GM23248 (cell line): ENCODE data around the gene XIRP1. TPM values are rescaled to one million over a fixed set of nuclear protein-coding genes. Genes with fewer than 3 reads are reported as not detected.

Experiments
- DNase-seq: peaks from one replicate; pipeline ENCODE4 v3.0.0-alpha.2; 2015
- H2AFZ ChIP-seq: fragments of 200-600 bp; sonication (generic); 2 replicates; pipeline ENCODE4 v1.6.1; 2016; ENCODE audit warnings: antibody characterized with exemption
- H3F3A ChIP-seq: fragments of 200-600 bp; sonication (generic); 2 replicates; pipeline ENCODE4 v1.6.1; 2016; ENCODE audit warnings: mild to moderate bottlenecking, antibody characterized with exemption, mixed run types; ENCODE audit not compliant: insufficient read depth
- H3K27ac ChIP-seq: fragments of 200-600 bp; sonication (generic); 2 replicates; pipeline ENCODE4 v1.5.1; 2016; ENCODE audit warnings: mild to moderate bottlenecking
- H3K27me3 ChIP-seq: fragments of 200-600 bp; sonication (generic); replicated peaks from 2 replicates; pipeline ENCODE4 v1.6.1; 2016; ENCODE audit warnings: mild to moderate bottlenecking; ENCODE audit not compliant: insufficient read depth
- H3K36me3 ChIP-seq: fragments of 200-600 bp; sonication (generic); 2 replicates; pipeline ENCODE4 v1.6.1; 2016; ENCODE audit warnings: low read depth, mild to moderate bottlenecking
- H3K4me1 ChIP-seq: fragments of 200-600 bp; sonication (generic); 2 replicates; pipeline ENCODE4 v1.6.1; 2016; ENCODE audit warnings: mild to moderate bottlenecking; ENCODE audit not compliant: insufficient read depth
- H3K4me2 ChIP-seq: fragments of 200-600 bp; sonication (generic); one replicate; pipeline ENCODE4 v1.6.1; 2016; ENCODE audit warnings: mild to moderate bottlenecking; ENCODE audit not compliant: unreplicated experiment
- H3K4me3 ChIP-seq: fragments of 200-600 bp; sonication (generic); 2 replicates; pipeline ENCODE4 v1.5.1; 2016; ENCODE audit warnings: mild to moderate bottlenecking
- H3K79me2 ChIP-seq: fragments of 200-600 bp; sonication (generic); 2 replicates; pipeline ENCODE4 v1.6.1; 2016; ENCODE audit warnings: mild to moderate bottlenecking; ENCODE audit not compliant: insufficient read depth
- H3K9ac ChIP-seq: fragments of 200-600 bp; sonication (generic); 2 replicates; pipeline ENCODE4 v1.6.1; 2016; ENCODE audit warnings: mild to moderate bottlenecking
- H3K9me2 ChIP-seq: fragments of 200-600 bp; sonication (generic); 2 replicates; pipeline ENCODE4 v1.6.1; 2016; ENCODE audit warnings: mixed run types, mild to moderate bottlenecking, moderate library complexity; ENCODE audit not compliant: insufficient read depth
- H3K9me3 ChIP-seq: fragments of 200-600 bp; sonication (generic); one replicate; pipeline ENCODE4 v1.6.1; 2017; ENCODE audit warnings: low read depth
- H4K20me1 ChIP-seq: fragments of 200-600 bp; sonication (generic); 2 replicates; pipeline ENCODE4 v1.6.0; 2016; ENCODE audit not compliant: insufficient read depth
- EZH2 ChIP-seq: fragments of 200-600 bp; sonication (generic); IDR thresholded peaks from 2 replicates; pipeline ENCODE4 v1.6.1; 2018; ENCODE audit warnings: antibody characterized with exemption, mild to moderate bottlenecking; ENCODE audit not compliant: insufficient read depth, poor library complexity, severe bottlenecking
- EZH2phosphoT487 ChIP-seq: fragments of 200-600 bp; sonication (generic); IDR thresholded peaks from 2 replicates; pipeline ENCODE4 v1.6.1; 2018; ENCODE audit warnings: antibody characterized with exemption, moderate library complexity, mild to moderate bottlenecking, low read depth; ENCODE audit not compliant: insufficient read depth
- WGBS, 2 experiments: methylation state at CpG; one replicate each; pipeline ENCODE4 v1.1.6; 2015 to 2017; ENCODE audit warnings: low lambda C conversion rate in 2 of 2, low coverage in 1 of 2; ENCODE audit errors: missing lambda C conversion rate in 2 of 2; 5-methylcytosine and 5-hydroxymethylcytosine counted together
- in situ Hi-C: fragments of 300-500 bp; cut with MboI; formaldehyde crosslinking; loops from 2 replicates; pipeline ENCODE4 v1.15.0; 2020
- polyA plus RNA-seq: library from polyadenylated mRNA; unstranded; fragments of >200 nt; fragmentation: Nextera tagmentation; extraction: Ambion mirVana; gene quantifications from 2 replicates; pipeline ENCODE4 v1.2.1, GENCODE V29; 2016
- total RNA-seq: library from RNA; depleted of rRNA; stranded (reverse); fragments of >200 nt; shearing (Covaris generic); gene quantifications from 2 replicates; pipeline ENCODE4 v1.2.3, GENCODE V29; 2014

The XIRP1 gene
- total and polyA plus RNA-seq, 2 experiments from 2014 or later: not detected

DNA sequence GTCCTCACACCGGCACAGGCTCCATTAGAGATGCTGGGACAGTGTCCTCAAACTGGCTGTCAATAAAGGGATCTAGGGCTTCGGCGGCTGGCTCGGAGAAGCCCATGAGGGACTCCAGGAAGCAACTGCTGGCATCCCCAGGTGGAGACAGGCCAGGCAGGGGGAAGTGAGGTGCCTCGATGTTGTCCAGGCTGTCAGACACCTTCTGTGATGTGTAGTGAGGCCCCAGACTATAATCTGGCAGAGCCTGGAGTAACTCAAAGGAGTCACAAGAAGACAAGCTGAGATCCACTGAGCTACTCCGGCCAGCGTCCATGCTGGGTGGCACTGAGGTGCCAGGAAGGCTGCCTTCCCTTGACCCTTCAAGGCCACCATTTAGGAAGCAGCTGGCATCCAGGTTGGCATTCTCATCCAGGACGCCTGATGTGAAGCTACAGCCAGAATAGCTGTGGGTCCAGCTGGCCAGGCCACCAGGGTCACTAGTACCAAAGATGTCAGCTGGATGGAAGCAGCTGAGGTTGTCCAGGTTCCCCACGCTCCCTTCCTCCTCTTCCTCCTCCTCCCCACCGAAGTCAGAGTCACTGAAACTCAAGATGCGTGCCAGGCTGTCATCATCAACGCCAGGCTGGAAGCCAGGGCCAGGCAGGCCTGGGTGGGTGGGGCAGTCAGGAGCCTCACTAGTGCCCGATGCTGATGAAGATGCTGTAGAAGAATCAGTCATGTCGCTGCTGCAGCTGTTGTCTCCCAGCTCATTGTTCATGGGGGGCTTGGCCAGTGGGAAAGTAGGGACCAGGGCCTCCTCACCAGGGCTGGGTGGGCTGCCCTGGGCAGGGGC is 49.1 kb downstream of the XIRP1 start:
- Histone ChIP-seq H3K9me2 (no peaks in the 10 kb centered on the region), H3K36me3 (peaks cover 33% of the 10 kb centered on the region), H3K4me2 (no peak overlapping the region), H2AFZ (no peak overlapping the region), H3K27ac (no peak overlapping the region), H3K27me3 (no peaks in the 10 kb centered on the region), H3F3A (peaks cover 43% of the 10 kb centered on the region), H3K4me3 (no peak overlapping the region), H3K9me3 (no peaks in the 10 kb centered on the region), H3K79me2 (peaks cover 80% of the 10 kb centered on the region), H4K20me1 (no peaks in the 10 kb centered on the region; the same call in none of the 2 replicates), H3K9ac (no peak overlapping the region), H3K4me1 (peaks cover 45% of the 10 kb centered on the region)
- DNase-seq: peak; percentile 36
- 60 to 72% methylated on average over 13 to 14 of the region's 14 CpGs for WGBS, 2 experiments
- TF ChIP-seq EZH2phosphoT487 (no peak), EZH2 (no peak)
- in situ Hi-C loops: no loop called here

DNA sequence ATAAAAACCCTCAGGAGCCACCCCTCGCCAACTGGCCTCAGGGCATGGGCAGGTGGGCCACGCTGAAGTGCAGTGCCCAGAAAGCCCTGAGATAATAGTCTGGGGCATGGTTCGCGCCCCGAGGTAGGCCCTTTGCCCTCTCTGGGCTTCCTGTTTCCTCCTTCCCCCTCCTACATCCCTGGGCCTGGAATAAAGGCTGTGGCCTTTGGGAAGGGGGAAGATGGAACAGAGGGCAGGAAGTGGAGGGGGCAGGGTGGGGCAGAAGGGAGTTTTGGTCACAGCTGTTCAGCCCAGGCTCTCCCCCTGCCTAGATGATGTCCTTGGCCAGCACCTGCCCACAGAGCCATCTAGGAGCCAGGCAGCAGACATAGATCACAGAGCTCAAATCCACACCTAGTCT is 50.3 kb downstream of the XIRP1 start:
- DNase-seq: no peak
- Histone ChIP-seq H3K4me1 (peaks cover 33% of the 10 kb centered on the region), H3K27ac (no peak overlapping the region), H3F3A (peaks cover 33% of the 10 kb centered on the region), H3K4me3 (no peak overlapping the region), H3K36me3 (peaks cover 33% of the 10 kb centered on the region), H2AFZ (no peak overlapping the region), H3K9ac (no peak overlapping the region), H3K27me3 (no peaks in the 10 kb centered on the region), H3K9me3 (no peaks in the 10 kb centered on the region), H3K4me2 (no peak overlapping the region), H3K79me2 (peaks cover 69% of the 10 kb centered on the region), H3K9me2 (no peaks in the 10 kb centered on the region), H4K20me1 (no peaks in the 10 kb centered on the region; the same call in none of the 2 replicates)
- 57 to 58% methylated on average over 5 of the region's 5 CpGs for WGBS, 2 experiments
- TF ChIP-seq EZH2phosphoT487 (no peak), EZH2 (no peak)
- in situ Hi-C loops: no loop called here

DNA sequence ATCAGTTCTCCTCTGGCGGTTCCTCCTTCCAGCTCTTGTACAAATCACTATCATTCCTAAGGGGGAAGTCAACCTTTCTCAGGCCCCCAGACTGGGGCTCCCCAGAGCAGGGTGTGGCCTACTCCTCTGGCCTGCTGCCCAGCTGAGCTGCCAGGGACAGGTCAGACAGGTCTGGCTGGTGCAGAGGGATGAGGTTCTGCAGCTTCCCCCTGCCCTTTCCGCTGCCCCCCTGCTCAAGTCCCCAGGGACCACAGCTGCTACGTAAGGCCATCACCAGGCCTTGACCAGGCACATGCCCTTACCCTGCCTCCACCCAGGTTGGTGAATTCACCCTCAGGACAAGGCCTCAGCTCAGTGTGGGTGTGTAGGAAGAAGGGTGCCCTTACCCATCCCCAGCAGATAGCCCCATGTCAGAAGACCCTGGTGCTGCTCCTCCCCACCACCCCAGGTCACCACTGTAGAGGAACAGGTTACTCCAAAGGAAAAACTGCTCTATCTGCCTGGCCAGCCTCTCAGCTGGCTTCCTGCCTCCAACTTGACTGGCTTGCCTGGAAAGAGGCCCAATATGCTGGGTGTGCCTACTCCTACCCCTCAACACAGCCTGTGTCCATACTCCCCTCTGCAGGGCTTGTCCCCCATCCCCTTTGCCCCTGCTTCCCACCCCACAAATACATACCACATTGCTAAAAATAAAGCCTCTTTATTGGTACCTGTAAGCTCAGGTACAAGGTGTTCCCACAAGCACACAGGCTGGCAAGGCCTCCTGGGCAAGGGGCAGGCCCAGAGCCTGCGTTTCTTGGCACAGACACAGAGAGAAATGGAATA is 51.0 kb downstream of the XIRP1 start:
- no peak for TF ChIP-seq EZH2phosphoT487
- TF ChIP-seq EZH2: no peak
- WGBS, 2 experiments: 80 to 81% methylated on average over 4 of the region's 4 CpGs
- Histone ChIP-seq H3K27me3 (no peaks in the 10 kb centered on the region), H4K20me1 (no peaks in the 10 kb centered on the region; the same call in none of the 2 replicates), H3K27ac (no peak overlapping the region), H3K4me2 (no peak overlapping the region), H3K79me2 (peaks cover 64% of the 10 kb centered on the region), H3K4me1 (peaks cover 28% of the 10 kb centered on the region), H3K9me3 (no peaks in the 10 kb centered on the region), H3K4me3 (no peak overlapping the region), H3F3A (peaks cover 28% of the 10 kb centered on the region), H3K9ac (no peak overlapping the region), H3K9me2 (no peaks in the 10 kb centered on the region), H3K36me3 (peaks cover 33% of the 10 kb centered on the region), H2AFZ (no peak overlapping the region)
- DNase-seq: peak; percentile 54
- in situ Hi-C loops: no loop called here

DNA sequence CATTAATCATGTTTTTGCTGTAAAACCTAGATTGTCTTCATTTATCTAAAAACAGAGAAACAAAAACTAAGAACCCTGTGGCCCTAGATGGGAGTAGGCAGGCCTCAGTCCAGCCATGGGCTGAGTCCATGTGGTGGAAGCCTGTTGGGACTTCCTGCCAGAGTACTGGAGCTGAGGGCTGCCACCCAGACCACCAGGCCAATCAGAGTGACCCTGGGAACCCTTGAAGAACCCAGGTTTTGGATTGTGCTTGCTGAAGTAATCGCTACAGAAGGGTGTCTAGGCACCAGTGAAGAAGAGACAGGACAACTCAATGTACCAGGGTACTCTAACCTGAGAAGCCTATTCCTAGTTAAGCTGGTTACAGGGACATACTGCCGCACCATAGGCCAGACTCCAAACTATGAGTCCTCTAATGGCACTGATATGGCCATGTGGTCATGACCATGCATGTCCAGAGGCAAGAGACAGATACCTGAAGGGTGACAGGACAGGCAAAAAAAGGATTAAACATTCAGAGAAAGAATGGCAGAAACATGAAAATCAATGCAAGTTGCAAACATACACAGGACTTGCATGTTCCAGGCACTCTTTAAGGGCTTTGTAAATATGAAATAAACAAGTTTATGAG is 51.9 kb downstream of the XIRP1 start:
- in situ Hi-C loops: no loop called here

More for the DNA sequence above, 51.9 kb downstream of the XIRP1 start:
- Histone ChIP-seq H3K4me2 (no peak overlapping the region), H3F3A (peaks cover 18% of the 10 kb centered on the region; the same call in 1 of the 2 replicates), H3K9me2 (no peaks in the 10 kb centered on the region), H3K4me3 (no peak overlapping the region), H3K9me3 (no peaks in the 10 kb centered on the region), H2AFZ (no peak overlapping the region), H4K20me1 (no peaks in the 10 kb centered on the region; the same call in 1 of the 2 replicates), H3K27me3 (no peaks in the 10 kb centered on the region), H3K27ac (no peak overlapping the region), H3K79me2 (peaks cover 55% of the 10 kb centered on the region), H3K4me1 (peaks cover 19% of the 10 kb centered on the region), H3K9ac (no peak overlapping the region), H3K36me3 (peaks cover 25% of the 10 kb centered on the region)
- TF ChIP-seq EZH2: no peak
- 97% methylated on average over 2 of the region's 2 CpGs for WGBS, 2 experiments
- DNase-seq: no peak
